GM12878 (cell line): ENCODE data around the gene WDR93. TPM values are rescaled to one million over a fixed set of nuclear protein-coding genes. Genes with fewer than 3 reads are reported as not detected.

Experiments
- ATAC-seq: fragments of 200-7000 bp; cut with Tn5 transposase; 3 replicates; pipeline ENCODE4 v1.9.1; 2020; ENCODE audit warnings: mild to moderate bottlenecking, moderate library complexity
- BruUV-seq: library from RNA; stranded (reverse); fragments of 400-500 nt; replicated peaks from 2 replicates; lab custom pipeline; 2021; lab: Mats Ljungman, UMichigan
- CTCF ChIA-PET: fragments of 300-600 bp; sonication (Branson Sonifier 250); formaldehyde crosslinking; extraction: SDS; loops from one replicate; lab custom pipeline; 2021; ENCODE audit warnings: inconsistent platforms; lab: Yijun Ruan, JAX
- POLR2A ChIA-PET: fragments of 350-600 bp; formaldehyde crosslinking; extraction: SDS; loops from one replicate; lab custom pipeline; 2021; ENCODE audit warnings: inconsistent platforms; lab: Charles Lee
- RAD21 ChIA-PET: fragments of 300-600 bp; sonication (Branson Sonifier 250); formaldehyde crosslinking; loops from one replicate; lab custom pipeline; 2023; ENCODE audit warnings: antibody characterized with exemption; ENCODE audit not compliant: unreplicated experiment; lab: Charles Lee
- SMC1A ChIA-PET: fragments of 300-600 bp; sonication (Branson Sonifier 250); formaldehyde crosslinking; loops from one replicate; lab custom pipeline; 2023; ENCODE audit not compliant: unreplicated experiment, uncharacterized antibody; lab: Charles Lee
- DNase-seq: peaks from one replicate; pipeline ENCODE4 v3.0.0-alpha.2; 2011; ENCODE audit warnings: low read depth, low spot score
- FAIRE-seq: peaks from 3 replicates; lab custom pipeline; 2011; peaks lifted over from hg19 to GRCh38; lab: Jason Lieb, UNC
- H2AFZ ChIP-seq: 2 replicates; pipeline ENCODE4 v1.6.0; 2011; ENCODE audit warnings: low read depth, low read length, control low read depth; ENCODE audit not compliant: control insufficient read depth
- H3K27ac ChIP-seq: 2 replicates; pipeline ENCODE4 v1.5.1; 2011; ENCODE audit warnings: control low read depth; ENCODE audit not compliant: control insufficient read depth, insufficient read depth
- H3K27me3 ChIP-seq, 2 experiments: replicated peaks in 1 of 2; 2 replicates each; pipeline versions ENCODE4 v1.6.0 to v1.6.1; 2011; ENCODE audit warnings: low read length in 1 of 2; ENCODE audit not compliant: control insufficient read depth in 2 of 2, insufficient read depth in 2 of 2
- H3K36me3 ChIP-seq, 2 experiments: 2 replicates each; pipeline ENCODE4 v1.5.1; 2011; ENCODE audit warnings: low read length in 1 of 2; ENCODE audit not compliant: control insufficient read depth in 2 of 2, insufficient read depth in 2 of 2
- H3K4me1 ChIP-seq: 2 replicates; pipeline ENCODE4 v1.6.1; 2011; ENCODE audit warnings: mild to moderate bottlenecking, low read length, moderate library complexity, mixed read lengths; ENCODE audit not compliant: control insufficient read depth, insufficient read depth
- H3K4me2 ChIP-seq: 2 replicates; pipeline ENCODE4 v1.6.0; 2011; ENCODE audit warnings: control low read depth; ENCODE audit not compliant: control insufficient read depth, insufficient read depth
- H3K4me3 ChIP-seq: fragments of 200-600 bp; sonication (generic); 2 replicates; pipeline ENCODE4 v1.5.1; 2016
- H3K79me2 ChIP-seq: 2 replicates; pipeline ENCODE4 v1.6.0; 2011; ENCODE audit warnings: low read length; ENCODE audit not compliant: control insufficient read depth, insufficient read depth
- H3K9ac ChIP-seq: 2 replicates; pipeline ENCODE4 v1.8.0; 2011; ENCODE audit warnings: low read length, control low read depth, mixed read lengths; ENCODE audit not compliant: control insufficient read depth, insufficient read depth
- H3K9me3 ChIP-seq: replicated peaks from 3 replicates; pipeline ENCODE4 v1.5.1; 2011; ENCODE audit warnings: mild to moderate bottlenecking, low read length; ENCODE audit not compliant: control insufficient read depth, insufficient read depth
- H4K20me1 ChIP-seq: 2 replicates; pipeline ENCODE4 v1.6.0; 2011; ENCODE audit not compliant: control insufficient read depth, insufficient read depth
- ATF3 ChIP-seq: IDR thresholded peaks from 2 replicates; pipeline ENCODE4 v1.6.1; 2011; ENCODE audit warnings: low read depth, mild to moderate bottlenecking, low read length, moderate library complexity, borderline replicate concordance; ENCODE audit errors: extremely low read depth
- CEBPZ ChIP-seq: fragments of 150-350 bp; IDR thresholded peaks from 2 replicates; pipeline ENCODE4 v1.6.1; 2016; ENCODE audit warnings: low read depth, low read length
- ETV6 ChIP-seq, 2 experiments: fragments of 450-650 bp in 1 of 2; IDR thresholded peaks in 1 of 2; conservative IDR thresholded peaks in 1 of 2; 2 replicates each; pipeline ENCODE4 v1.6.1; 2014; ENCODE audit warnings: antibody characterized with exemption in 1 of 2, borderline replicate concordance in 1 of 2, low read depth in 1 of 2, mild to moderate bottlenecking in 1 of 2, moderate library complexity in 1 of 2
- FOXM1 ChIP-seq: IDR thresholded peaks from 2 replicates; pipeline ENCODE4 v1.6.1; 2012; ENCODE audit warnings: low read depth, mild to moderate bottlenecking, inconsistent platforms, low read length, moderate library complexity
- IKZF1 ChIP-seq: fragments of 450-650 bp; conservative IDR thresholded peaks from 2 replicates; pipeline ENCODE4 v1.6.1; 2017; ENCODE audit warnings: antibody characterized with exemption, mild to moderate bottlenecking
- JUND ChIP-seq: IDR thresholded peaks from 2 replicates; pipeline ENCODE4 v1.6.1; 2012; ENCODE audit warnings: low read depth, mild to moderate bottlenecking, low read length, improper control_type of control experiment, moderate library complexity
- KDM1A ChIP-seq: fragments of 200-600 bp; sonication (generic); IDR thresholded peaks from 2 replicates; pipeline ENCODE4 v1.6.1; 2016; ENCODE audit warnings: borderline replicate concordance
- MAX ChIP-seq: IDR thresholded peaks from 2 replicates; pipeline ENCODE4 v1.6.1; 2012; ENCODE audit warnings: low read depth, low read length, improper control_type of control experiment
- MTA3 ChIP-seq: IDR thresholded peaks from 2 replicates; pipeline ENCODE4 v1.6.1; 2012; ENCODE audit warnings: low read length, inconsistent platforms, borderline replicate concordance
- PAX8 ChIP-seq: fragments of 450-650 bp; IDR thresholded peaks from 2 replicates; pipeline ENCODE4 v1.6.1; 2017; ENCODE audit warnings: mild to moderate bottlenecking, moderate library complexity
- RUNX3 ChIP-seq: IDR thresholded peaks from 2 replicates; pipeline ENCODE4 v1.6.1; 2012; ENCODE audit warnings: low read length, inconsistent platforms
- SPI1 ChIP-seq: IDR thresholded peaks from 2 replicates; pipeline ENCODE4 v1.6.1; 2011; ENCODE audit warnings: low read depth, mild to moderate bottlenecking, low read length, moderate library complexity, borderline replicate concordance; ENCODE audit not compliant: insufficient read depth
- SRF ChIP-seq, 2 experiments: IDR thresholded peaks; 2 replicates each; pipeline ENCODE4 v1.6.1; 2011; ENCODE audit warnings: low read depth in 2 of 2, low read length in 2 of 2, mild to moderate bottlenecking in 1 of 2, moderate library complexity in 1 of 2
- WGBS: methylation state at CpG from one replicate; pipeline ENCODE4 v1.1.6; 2016; ENCODE audit warnings: low lambda C conversion rate; ENCODE audit not compliant: insufficient replicate concordance, insufficient coverage; ENCODE audit errors: missing lambda C conversion rate; 5-methylcytosine and 5-hydroxymethylcytosine counted together
- in situ Hi-C: fragments of 300-500 bp; cut with MboI; formaldehyde crosslinking; loops from 9 replicates; pipeline ENCODE4 v1.14.3; 2018; ENCODE audit warnings: mixed read lengths
- intact Hi-C: fragments of 100-400 bp; cut with micrococcal nuclease; formaldehyde crosslinking; loops from one replicate; pipeline ENCODE4 v1.14.2; 2022; ENCODE audit not compliant: unreplicated experiment
- polyA plus RNA-seq, 11 experiments: library from polyadenylated mRNA; depleted of rRNA in 4 of 11; unstranded in 6 of 11; stranded (reverse) in 5 of 11; fragments of >200 nt; fragmentation: Nextera tagmentation in 4 of 11; fragmentation: Illumina TruSeq in 1 of 11; extraction: Ambion mirVana in 4 of 11; extraction: Trizol in 1 of 11; gene quantifications; 1 replicate in 1 of 11; 2 replicates in 10 of 11; pipeline versions ENCODE4 v1.2.1 to v1.2.3, GENCODE V29; 2011 to 2016; ENCODE audit warnings: inconsistent platforms in 2 of 11, missing spikeins in 2 of 11, low read depth in 1 of 11
- total RNA-seq, 4 experiments: library from RNA; depleted of rRNA in 3 of 4; stranded (reverse); fragments of >200 nt in 3 of 4; fragmentation: Illumina TruSeq in 1 of 4; extraction: Trizol in 1 of 4; gene quantifications; 2 replicates each; pipeline versions ENCODE4 v1.2.1 to v1.2.3, GENCODE V29; 2013 to 2021

The WDR93 gene
- total and polyA plus RNA-seq, 10 of the 15 experiments (the other 5 are each of a cell fraction or from before 2014, with no cell fraction given), result not detected

- peak; percentile 31; the same call in 2 of the 3 replicates for ATAC-seq
- ChIA-PET RAD21 (no interaction called here), SMC1A (no interaction called here), CTCF (interaction anchor here (1.6 kb wide), 1 partner anchor 99 kb away, joined by 4 read pairs; no protein-coding TSS in a partner anchor), POLR2A (no interaction called here)
- Histone ChIP-seq H3K27ac (no peak overlapping the region), H3K4me2 (no peak overlapping the region), H3K79me2 (no peaks in the 10 kb centered on the region), H2AFZ (no peak overlapping the region), H4K20me1 (no peaks in the 10 kb centered on the region), H3K4me3 (no peak overlapping the region), H3K36me3 (no peaks in the 10 kb centered on the region), H3K9me3 (no peaks in the 10 kb centered on the region), H3K4me1 (no peaks in the 10 kb centered on the region), H3K27me3 (no peaks in the 10 kb centered on the region), H3K9ac (no peak overlapping the region)
- in situ Hi-C loops, result no loop called here
- intact Hi-C loops, result no loop called here
- WGBS, result 17% methylated on average over 5 of the region's 5 CpGs
- no peak for FAIRE-seq
- no peak for DNase-seq
- TF ChIP-seq MTA3, result no peak
- no peak for TF ChIP-seq FOXM1
- TF ChIP-seq IKZF1, result no peak
- TF ChIP-seq CEBPZ, result no peak
- no peak for TF ChIP-seq PAX8
- TF ChIP-seq KDM1A, result no peak
- no peak for TF ChIP-seq SPI1
- no peak for TF ChIP-seq RUNX3
- no peak for TF ChIP-seq SRF (IDR thresholded peaks at IDR 0.05; ENCODE audit: low read depth in 2 of 2, low read length in 2 of 2)
- no peak for TF ChIP-seq JUND
- no peak for TF ChIP-seq ATF3
- TF ChIP-seq ETV6 (conservative IDR thresholded peaks at IDR 0.05 in 1 of 2, IDR thresholded peaks at IDR 0.05 in 1 of 2; ENCODE audit: borderline replicate concordance in 1 of 2, low read depth in 1 of 2), result no peak
- TF ChIP-seq MAX, result no peak
- no TSS peak for BruUV-seq
These were observed 49.6 kb upstream of the WDR93 start for GRCh38 chr15:89641053-89641452.
